ENCODE data around the gene CCDC102A. TPM values are rescaled to one million over a fixed set of nuclear protein-coding genes. Genes with fewer than 3 reads are reported as not detected.

The CCDC102A gene
- total RNA-seq, 1 experiment from 2014 or later, result 5.2 TPM

DNA sequence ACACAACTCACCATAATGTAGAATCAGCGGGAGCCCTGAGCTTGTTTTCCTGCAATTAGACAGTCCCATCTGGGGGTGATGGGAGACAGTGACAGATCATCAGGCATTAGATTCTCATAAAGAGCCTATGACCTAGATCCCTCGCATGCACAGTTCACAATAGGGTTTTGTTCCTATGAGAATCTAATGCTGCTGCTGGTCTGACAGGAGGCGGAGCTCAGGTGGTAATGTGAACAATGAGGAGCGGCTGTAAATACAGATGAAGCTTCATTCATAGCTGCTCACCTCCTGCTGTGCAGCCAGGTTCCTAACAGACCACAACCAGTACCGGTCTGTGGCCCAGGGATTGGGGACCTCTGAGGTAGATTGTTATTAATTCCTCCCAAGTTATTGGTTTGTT, 47.1 kb downstream of the CCDC102A start (continued):
- TF ChIP-seq, protein P1, sequence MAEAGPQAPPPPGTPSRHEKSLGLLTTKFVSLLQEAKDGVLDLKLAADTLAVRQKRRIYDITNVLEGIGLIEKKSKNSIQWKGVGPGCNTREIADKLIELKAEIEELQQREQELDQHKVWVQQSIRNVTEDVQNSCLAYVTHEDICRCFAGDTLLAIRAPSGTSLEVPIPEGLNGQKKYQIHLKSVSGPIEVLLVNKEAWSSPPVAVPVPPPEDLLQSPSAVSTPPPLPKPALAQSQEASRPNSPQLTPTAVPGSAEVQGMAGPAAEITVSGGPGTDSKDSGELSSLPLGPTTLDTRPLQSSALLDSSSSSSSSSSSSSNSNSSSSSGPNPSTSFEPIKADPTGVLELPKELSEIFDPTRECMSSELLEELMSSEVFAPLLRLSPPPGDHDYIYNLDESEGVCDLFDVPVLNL (CRISPR knock-in tag; IDR thresholded peaks at IDR 0.05; ENCODE audit: borderline replicate concordance, low read depth), result no peak
- TF ChIP-seq, protein P2, sequence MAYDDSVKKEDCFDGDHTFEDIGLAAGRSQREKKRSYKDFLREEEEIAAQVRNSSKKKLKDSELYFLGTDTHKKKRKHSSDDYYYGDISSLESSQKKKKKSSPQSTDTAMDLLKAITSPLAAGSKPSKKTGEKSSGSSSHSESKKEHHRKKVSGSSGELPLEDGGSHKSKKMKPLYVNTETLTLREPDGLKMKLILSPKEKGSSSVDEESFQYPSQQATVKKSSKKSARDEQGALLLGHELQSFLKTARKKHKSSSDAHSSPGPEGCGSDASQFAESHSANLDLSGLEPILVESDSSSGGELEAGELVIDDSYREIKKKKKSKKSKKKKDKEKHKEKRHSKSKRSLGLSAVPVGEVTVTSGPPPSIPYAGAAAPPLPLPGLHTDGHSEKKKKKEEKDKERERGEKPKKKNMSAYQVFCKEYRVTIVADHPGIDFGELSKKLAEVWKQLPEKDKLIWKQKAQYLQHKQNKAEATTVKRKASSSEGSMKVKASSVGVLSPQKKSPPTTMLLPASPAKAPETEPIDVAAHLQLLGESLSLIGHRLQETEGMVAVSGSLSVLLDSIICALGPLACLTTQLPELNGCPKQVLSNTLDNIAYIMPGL (CRISPR knock-in tag; IDR thresholded peaks at IDR 0.05), result no peak
- TF ChIP-seq JAZF1 (CRISPR knock-in tag; IDR thresholded peaks at IDR 0.05) (no peak), IRF2 (CRISPR knock-in tag; IDR thresholded peaks at IDR 0.05; ENCODE audit: borderline replicate concordance, low read depth) (no peak), SMAD3 (CRISPR knock-in tag; IDR thresholded peaks at IDR 0.05; ENCODE audit: borderline replicate concordance) (no peak)
- TF ChIP-seq, protein P3, sequence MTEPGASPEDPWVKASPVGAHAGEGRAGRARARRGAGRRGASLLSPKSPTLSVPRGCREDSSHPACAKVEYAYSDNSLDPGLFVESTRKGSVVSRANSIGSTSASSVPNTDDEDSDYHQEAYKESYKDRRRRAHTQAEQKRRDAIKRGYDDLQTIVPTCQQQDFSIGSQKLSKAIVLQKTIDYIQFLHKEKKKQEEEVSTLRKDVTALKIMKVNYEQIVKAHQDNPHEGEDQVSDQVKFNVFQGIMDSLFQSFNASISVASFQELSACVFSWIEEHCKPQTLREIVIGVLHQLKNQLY (CRISPR knock-in tag; IDR thresholded peaks at IDR 0.05), result no peak

DNA sequence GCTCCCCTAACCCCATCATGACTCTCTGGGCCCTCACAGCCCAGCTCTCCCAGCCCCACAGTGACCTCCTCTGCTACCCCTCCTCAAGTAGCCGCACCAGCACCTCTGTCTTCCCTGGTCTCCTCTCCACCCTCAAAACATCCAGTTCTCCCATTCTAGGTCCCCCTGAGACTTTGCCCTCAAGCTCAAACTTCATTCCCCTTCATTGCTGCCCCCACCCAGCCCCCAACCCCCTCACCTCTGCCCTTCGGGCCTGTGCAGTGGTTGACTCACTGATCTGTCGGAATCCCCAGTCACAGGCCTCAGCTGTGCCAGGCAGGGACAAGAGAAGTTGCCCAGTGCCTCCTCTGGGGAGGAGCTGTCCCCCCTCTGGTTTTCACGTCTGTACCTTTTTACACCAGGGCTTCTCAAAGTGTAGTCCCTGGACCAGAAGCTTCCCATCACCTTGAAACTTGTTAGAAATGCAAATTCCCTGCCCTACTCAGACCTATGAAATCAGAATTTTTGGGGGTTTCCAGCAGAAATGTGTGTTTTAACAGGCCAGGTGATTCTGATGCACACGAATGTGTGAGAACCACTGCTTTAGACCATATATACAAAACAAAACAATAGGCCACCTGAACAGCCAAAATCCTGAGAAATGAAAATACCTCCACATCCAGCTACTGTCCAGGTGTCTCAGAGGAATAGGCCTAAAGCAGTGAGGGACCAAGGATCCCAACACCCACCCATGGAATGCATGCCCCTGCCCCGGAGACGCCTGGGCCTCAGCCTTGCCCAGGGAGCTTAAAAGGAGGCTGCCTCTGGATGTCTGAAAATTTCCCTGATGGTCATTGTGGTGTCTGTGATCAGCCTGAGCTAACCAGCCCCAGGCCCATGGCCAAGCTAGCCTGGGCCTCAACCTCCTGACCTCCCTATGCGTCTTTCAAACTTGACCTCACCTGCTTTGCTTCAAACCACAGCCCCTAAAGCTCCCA, 49.2 kb downstream of the CCDC102A start:
- H3K9me3 Mint-ChIP-seq, result peaks cover 15% of the 10 kb centered on the region
- H3K27me3 Mint-ChIP-seq (ENCODE audit: low read depth), result peaks cover 21% of the 10 kb centered on the region
- no peak for TF ChIP-seq ETV6 (CRISPR knock-in tag; IDR thresholded peaks at IDR 0.05)
- TF ChIP-seq RELA (CRISPR knock-in tag; IDR thresholded peaks at IDR 0.05; ENCODE audit: borderline replicate concordance), result no peak
- TF ChIP-seq ZNF423 (CRISPR knock-in tag; IDR thresholded peaks at IDR 0.05), result no peak
- TF ChIP-seq CBFB (CRISPR knock-in tag; IDR thresholded peaks at IDR 0.05; ENCODE audit: low read depth), result no peak
- no peak for TF ChIP-seq CREM (CRISPR knock-in tag; IDR thresholded peaks at IDR 0.05)
- no peak for TF ChIP-seq ELF4 (CRISPR knock-in tag; IDR thresholded peaks at IDR 0.05; ENCODE audit: low read depth)
- TF ChIP-seq MYBL2 (CRISPR knock-in tag; IDR thresholded peaks at IDR 0.05), result no peak
- TF ChIP-seq, protein P4, sequence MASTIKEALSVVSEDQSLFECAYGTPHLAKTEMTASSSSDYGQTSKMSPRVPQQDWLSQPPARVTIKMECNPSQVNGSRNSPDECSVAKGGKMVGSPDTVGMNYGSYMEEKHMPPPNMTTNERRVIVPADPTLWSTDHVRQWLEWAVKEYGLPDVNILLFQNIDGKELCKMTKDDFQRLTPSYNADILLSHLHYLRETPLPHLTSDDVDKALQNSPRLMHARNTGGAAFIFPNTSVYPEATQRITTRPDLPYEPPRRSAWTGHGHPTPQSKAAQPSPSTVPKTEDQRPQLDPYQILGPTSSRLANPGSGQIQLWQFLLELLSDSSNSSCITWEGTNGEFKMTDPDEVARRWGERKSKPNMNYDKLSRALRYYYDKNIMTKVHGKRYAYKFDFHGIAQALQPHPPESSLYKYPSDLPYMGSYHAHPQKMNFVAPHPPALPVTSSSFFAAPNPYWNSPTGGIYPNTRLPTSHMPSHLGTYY (CRISPR knock-in tag; IDR thresholded peaks at IDR 0.05), result no peak
- TF ChIP-seq ZNF138 (CRISPR knock-in tag; conservative IDR thresholded peaks at IDR 0.05), result no peak
- TF ChIP-seq, protein P5, sequence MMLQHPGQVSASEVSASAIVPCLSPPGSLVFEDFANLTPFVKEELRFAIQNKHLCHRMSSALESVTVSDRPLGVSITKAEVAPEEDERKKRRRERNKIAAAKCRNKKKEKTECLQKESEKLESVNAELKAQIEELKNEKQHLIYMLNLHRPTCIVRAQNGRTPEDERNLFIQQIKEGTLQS (CRISPR knock-in tag; conservative IDR thresholded peaks at IDR 0.05), result no peak
- TF ChIP-seq JUN (CRISPR knock-in tag; IDR thresholded peaks at IDR 0.05), result no peak
- peaks cover 16% of the 10 kb centered on the region for H3K4me1 Mint-ChIP-seq
- CTCF ChIA-PET, result interaction anchor here (0.8 to 3.3 kb wide), 9 partner anchors 10 to 50 kb away, joined by 3 to 48 read pairs (median 4); partner anchors contain the start of genes CCDC102A and POLR2C
- H3K36me3 Mint-ChIP-seq, result 0 out of 2 replicates have a peak, but pooled peaks cover 4% of the 10 kb centered on the region
- no peak for DNase-seq (ENCODE audit: low spot score)
- peak overlapping the region; percentile 63 for H3K4me3 Mint-ChIP-seq
- H3K27ac Mint-ChIP-seq, result no peak overlapping the region
- ATAC-seq, result no peak
- POLR2A ChIA-PET, result interaction anchor here (1.7 kb wide), 1 partner anchor 11 kb away, joined by 7 read pairs; no protein-coding TSS in a partner anchor

All from WTC11 (cell line).